Stomach (tissue), 9 donors: ENCODE measurements around the gene CD109. TPM values are rescaled to one million over a fixed set of nuclear protein-coding genes. Genes with fewer than 3 reads are reported as not detected.

Experiments used
- DNase-seq, 2 donors: peaks; one replicate each; pipeline versions ENCODE4 v3.0.0 to v3.0.0-alpha.2; 2013 to 2019
- H3K27ac ChIP-seq, 5 donors: fragments of 200-600 bp in 4 of 5; sonication (generic) in 4 of 5; one replicate each; pipeline ENCODE4 v1.5.1; 2013 to 2019; ENCODE audit warnings: mild to moderate bottlenecking in 1 of 5, moderate library complexity in 1 of 5
- H3K27me3 ChIP-seq, 3 donors: fragments of 200-600 bp; sonication (generic); one replicate each; pipeline ENCODE4 v1.5.1; 2017 to 2019; ENCODE audit warnings: mixed run types in 1 of 3
- H3K36me3 ChIP-seq, 4 donors: fragments of 200-600 bp; sonication (generic); 1 replicate in 3 of 4; 2 replicates in 1 of 4; pipeline ENCODE4 v1.5.1; 2016 to 2019
- H3K4me1 ChIP-seq, 4 donors: fragments of 200-600 bp; sonication (generic); one replicate each; pipeline ENCODE4 v1.5.1; 2016 to 2019
- H3K4me3 ChIP-seq, 4 donors: fragments of 200-600 bp; sonication (generic) in 3 of 4; one replicate each; pipeline ENCODE4 v1.5.1; 2016 to 2019; ENCODE audit warnings: mild to moderate bottlenecking in 1 of 4
- H3K9me3 ChIP-seq, 4 donors: fragments of 200-600 bp; sonication (generic); one replicate each; pipeline ENCODE4 v1.5.1; 2016 to 2019
- EP300 ChIP-seq: sonication (generic); formaldehyde crosslinking; IDR thresholded peaks from one replicate; pipeline ENCODE4 v1.6.1; 2017; ENCODE audit warnings: antibody characterized with exemption
- POLR2A ChIP-seq, 4 donors: fragments of 450-650 bp; IDR thresholded peaks; one replicate each; pipeline ENCODE4 v1.6.1; 2016; ENCODE audit warnings: antibody characterized with exemption in 4 of 4, control low read depth in 2 of 4, mild to moderate bottlenecking in 1 of 4, moderate library complexity in 1 of 4
- POLR2AphosphoS5 ChIP-seq, 3 donors: sonication (generic); formaldehyde crosslinking; IDR thresholded peaks; one replicate each; pipeline ENCODE4 v1.6.1; 2016; ENCODE audit warnings: antibody characterized with exemption in 3 of 3
- WGBS, 5 donors: extraction: QIAGEN DNeasy Blood & Tissue Kit in 3 of 5; methylation state at CpG; one replicate each; pipeline versions ENCODE4 v1.1.5 to v1.1.7; 2013 to 2018; 5-methylcytosine and 5-hydroxymethylcytosine counted together
- intact Hi-C: fragments of 100-400 bp; cut with DNase I; formaldehyde crosslinking; loops from one replicate; pipeline ENCODE4 v1.15.1; 2023; ENCODE audit warnings: low total_unique reads
- polyA plus RNA-seq, 3 donors: library from polyadenylated mRNA; stranded (reverse); fragments of 200-250 nt; gene quantifications; one replicate each; pipeline ENCODE4 v1.2.3, GENCODE V29; 2013
- total RNA-seq, 5 donors: library from RNA; depleted of rRNA; stranded (reverse); fragments of >200 nt; gene quantifications; one replicate each; pipeline versions ENCODE4 v1.1.0 to v1.2.3, GENCODE V29; 2014 to 2016
- TF ChIP-seq, protein P1 (sequence below), 7 experiments: fragments of 450-650 bp in 4 of 7; fragments of 200-600 bp in 3 of 7; sonication (generic) in 3 of 7; IDR thresholded peaks; one replicate each; pipeline ENCODE4 v1.5.1; 2016 to 2019; ENCODE audit warnings: antibody characterized with exemption in 7 of 7, control low read depth in 2 of 7, mild to moderate bottlenecking in 1 of 7
- donor health status: healthy with polysubstance abuse.
- donor health status: Bipolar disorder and iron deficiency.
- donor health status: healthy.

Gene CD109
- total and polyA plus RNA-seq, 8 donors = 0.19 to 19.6 (median 1.2) TPM

DNA sequence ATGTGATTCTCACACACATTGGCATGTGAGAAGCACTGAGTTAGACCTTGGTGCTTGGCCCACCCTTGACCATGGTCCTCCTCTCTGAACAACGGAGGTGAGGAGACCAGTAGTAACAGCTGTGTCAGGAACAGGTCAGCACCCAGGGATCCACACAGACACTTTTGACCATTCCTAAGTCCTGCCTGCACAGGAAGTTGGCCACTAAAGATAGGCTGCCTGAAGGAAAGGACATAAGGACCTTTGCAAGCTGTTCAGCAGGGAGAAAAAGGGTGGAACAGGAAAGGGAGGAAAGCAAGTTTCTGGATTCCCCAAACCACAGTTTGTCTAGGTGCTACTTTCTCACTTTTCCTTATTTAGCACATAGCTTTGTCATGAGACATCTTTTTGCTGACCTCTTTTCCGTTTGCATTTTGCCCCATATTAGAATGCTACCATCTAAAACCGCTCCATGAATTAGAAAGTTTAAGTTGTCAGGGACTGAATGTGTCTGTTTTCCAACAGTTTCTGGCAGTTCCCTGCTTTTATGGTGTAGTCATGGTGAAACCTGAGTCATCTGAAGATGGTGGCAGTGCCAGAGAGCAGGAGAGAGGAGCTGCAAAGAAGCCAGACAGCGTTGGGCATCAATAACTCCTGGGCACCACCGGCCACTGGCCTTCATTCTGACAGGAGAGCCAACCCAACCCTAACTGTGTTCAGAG is 1.1 kb upstream of the CD109 start:
- WGBS, 5 donors = 65 to 78% (median 72%) methylated on average over 5 of the region's 5 CpGs
- H3K27me3 ChIP-seq = peaks cover 0 to 6% (median 6%) of the 10 kb centered on the region in 3 donors
- H3K27ac ChIP-seq = peak overlapping the region in 2 of 5 donors; percentile 4 to 13
- no peaks in the 10 kb centered on the region for H3K36me3 ChIP-seq
- DNase-seq = peak in 1 of 2 donors; percentile 28
- H3K4me1 ChIP-seq = peaks cover 7 to 25% (median 15%) of the 10 kb centered on the region in 4 donors
- H3K9me3 ChIP-seq = no peaks in the 10 kb centered on the region
- H3K4me3 ChIP-seq = peak overlapping the region in 1 of 4 donors; percentile 53
- intact Hi-C loops = no loop called here
- TF ChIP-seq POLR2A (IDR thresholded peaks at IDR 0.05) (no peak), EP300 (no peak), POLR2AphosphoS5 (IDR thresholded peaks at IDR 0.05) (no peak)
- TF ChIP-seq, protein P1, sequence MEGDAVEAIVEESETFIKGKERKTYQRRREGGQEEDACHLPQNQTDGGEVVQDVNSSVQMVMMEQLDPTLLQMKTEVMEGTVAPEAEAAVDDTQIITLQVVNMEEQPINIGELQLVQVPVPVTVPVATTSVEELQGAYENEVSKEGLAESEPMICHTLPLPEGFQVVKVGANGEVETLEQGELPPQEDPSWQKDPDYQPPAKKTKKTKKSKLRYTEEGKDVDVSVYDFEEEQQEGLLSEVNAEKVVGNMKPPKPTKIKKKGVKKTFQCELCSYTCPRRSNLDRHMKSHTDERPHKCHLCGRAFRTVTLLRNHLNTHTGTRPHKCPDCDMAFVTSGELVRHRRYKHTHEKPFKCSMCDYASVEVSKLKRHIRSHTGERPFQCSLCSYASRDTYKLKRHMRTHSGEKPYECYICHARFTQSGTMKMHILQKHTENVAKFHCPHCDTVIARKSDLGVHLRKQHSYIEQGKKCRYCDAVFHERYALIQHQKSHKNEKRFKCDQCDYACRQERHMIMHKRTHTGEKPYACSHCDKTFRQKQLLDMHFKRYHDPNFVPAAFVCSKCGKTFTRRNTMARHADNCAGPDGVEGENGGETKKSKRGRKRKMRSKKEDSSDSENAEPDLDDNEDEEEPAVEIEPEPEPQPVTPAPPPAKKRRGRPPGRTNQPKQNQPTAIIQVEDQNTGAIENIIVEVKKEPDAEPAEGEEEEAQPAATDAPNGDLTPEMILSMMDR (IDR thresholded peaks at IDR 0.05) = no peak

DNA sequence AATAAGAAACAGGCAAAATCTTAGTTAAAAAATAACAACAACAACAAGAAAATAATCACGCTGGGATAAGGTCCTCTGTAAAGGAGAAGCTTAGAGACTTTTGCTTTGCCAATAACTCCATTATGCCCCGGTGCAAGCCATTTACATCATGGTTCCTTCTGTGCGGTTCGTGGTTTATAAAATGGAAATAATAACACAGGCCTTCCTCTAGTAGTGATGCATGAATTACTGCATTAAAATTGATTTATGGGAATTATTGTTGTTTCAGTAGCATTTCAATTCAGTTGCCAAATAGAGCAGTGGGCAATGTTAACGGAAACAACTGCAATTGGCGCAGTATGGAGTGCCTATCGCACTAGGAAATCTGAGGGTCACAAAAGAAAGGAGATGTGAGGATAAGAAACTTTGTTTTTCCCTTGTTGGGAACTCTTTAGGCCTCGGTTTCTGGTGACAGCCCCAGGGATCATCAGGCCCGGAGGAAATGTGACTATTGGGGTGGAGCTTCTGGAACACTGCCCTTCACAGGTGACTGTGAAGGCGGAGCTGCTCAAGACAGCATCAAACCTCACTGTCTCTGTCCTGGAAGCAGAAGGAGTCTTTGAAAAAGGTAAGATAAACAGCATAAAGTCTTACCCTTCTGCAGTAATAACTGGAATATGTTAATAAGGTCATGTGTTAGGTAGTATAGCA is 1.1 kb downstream of the CD109 start:
- WGBS, 5 donors = 71 to 85% (median 79%) methylated on average over 10 of the region's 10 CpGs
- H3K27ac ChIP-seq = no peak overlapping the region
- no peak for DNase-seq
- H3K4me1 ChIP-seq = peaks cover 7 to 25% (median 15%) of the 10 kb centered on the region in 4 donors
- H3K9me3 ChIP-seq = no peaks in the 10 kb centered on the region
- intact Hi-C loops = no loop called here
- H3K27me3 ChIP-seq = peaks cover 0 to 6% (median 6%) of the 10 kb centered on the region in 3 donors
- H3K36me3 ChIP-seq = no peaks in the 10 kb centered on the region
- TF ChIP-seq EP300 = no peak
- TF ChIP-seq POLR2A (IDR thresholded peaks at IDR 0.05) = no peak
- no peak for TF ChIP-seq POLR2AphosphoS5 (IDR thresholded peaks at IDR 0.05)
- TF ChIP-seq, protein P1 (IDR thresholded peaks at IDR 0.05) = no peak
- peak overlapping the region in 2 of 4 donors; percentile 53 to 55 for H3K4me3 ChIP-seq

DNA sequence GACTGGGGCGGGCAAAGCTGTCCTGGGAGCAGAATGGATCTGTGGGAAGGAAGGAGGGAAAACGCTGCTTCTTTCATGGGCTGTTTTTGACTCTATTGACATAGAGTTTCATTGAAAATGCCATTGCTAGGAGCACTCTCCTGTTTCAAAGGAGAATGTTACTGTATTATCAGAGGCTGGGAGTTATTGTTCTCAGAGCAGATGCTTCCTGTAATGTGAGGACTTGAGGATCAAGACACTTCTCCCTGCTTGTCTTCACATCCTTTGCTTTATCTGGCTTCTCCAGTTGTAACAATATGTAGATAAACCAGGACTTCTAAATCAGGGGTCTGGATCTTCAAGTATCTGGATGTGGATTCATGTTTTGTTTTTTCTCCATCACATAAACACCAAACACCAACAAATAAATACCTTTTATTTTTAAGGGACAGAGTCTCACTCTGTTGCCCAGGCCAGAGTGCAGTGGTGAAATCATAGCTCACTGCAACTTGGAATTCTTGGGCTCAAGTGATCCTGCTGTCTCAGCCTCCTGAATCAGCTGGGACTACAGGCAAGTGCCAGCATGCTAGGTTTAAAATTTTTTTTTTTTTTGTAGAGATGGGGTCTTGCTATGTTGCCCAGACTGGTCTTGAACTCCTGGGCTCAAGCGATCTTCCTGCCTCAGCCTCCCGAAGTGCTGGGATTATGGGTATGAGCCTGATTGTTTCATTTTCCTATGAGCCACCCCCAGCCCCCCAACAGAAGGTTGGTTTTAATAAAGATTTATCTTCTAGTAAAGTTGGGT is 3.9 kb downstream of the CD109 start:
- intact Hi-C loops = no loop called here
- Histone ChIP-seq H3K27ac (no peak overlapping the region), H3K27me3 (peaks cover 0 to 6% (median 6%) of the 10 kb centered on the region in 3 donors), H3K4me3 (no peak overlapping the region), H3K36me3 (no peaks in the 10 kb centered on the region), H3K9me3 (no peaks in the 10 kb centered on the region), H3K4me1 (peaks cover 7 to 25% (median 19%) of the 10 kb centered on the region in 4 donors)
- 71 to 84% (median 78%) methylated on average over 4 of the region's 4 CpGs for WGBS, 5 donors
- DNase-seq = peak in 1 of 2 donors; percentile 21
- TF ChIP-seq POLR2AphosphoS5 (IDR thresholded peaks at IDR 0.05) = no peak
- TF ChIP-seq, protein P1 (IDR thresholded peaks at IDR 0.05) = no peak
- no peak for TF ChIP-seq POLR2A (IDR thresholded peaks at IDR 0.05)

DNA sequence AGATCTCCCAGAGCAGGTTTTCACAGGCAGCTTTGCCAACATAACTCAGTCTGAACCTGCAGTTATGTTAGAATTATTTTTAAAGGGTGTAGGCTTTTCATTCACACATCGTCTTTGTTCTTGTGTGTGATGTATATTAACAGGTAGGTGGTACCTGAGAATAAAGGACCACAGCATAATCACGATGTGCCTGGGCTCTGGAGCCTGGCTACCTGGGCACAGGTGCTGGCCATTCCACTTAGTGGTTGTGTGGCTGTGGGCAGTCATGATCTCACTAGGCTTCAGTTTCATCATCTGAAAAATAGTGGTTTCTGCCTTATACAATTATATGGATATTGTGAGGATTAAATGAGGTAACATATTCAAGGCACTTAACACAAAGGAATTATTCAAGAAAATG is 6.4 kb downstream of the CD109 start:
- Histone ChIP-seq H3K4me1 (peaks cover 0 to 8% (median under 1%) of the 10 kb centered on the region in 4 donors), H3K9me3 (no peaks in the 10 kb centered on the region), H3K27ac (no peak overlapping the region), H3K36me3 (no peaks in the 10 kb centered on the region), H3K27me3 (no peaks in the 10 kb centered on the region), H3K4me3 (no peak overlapping the region)
- DNase-seq = no peak
- intact Hi-C loops = no loop called here
- no peak for TF ChIP-seq EP300
- TF ChIP-seq POLR2A (IDR thresholded peaks at IDR 0.05) = no peak
- TF ChIP-seq, protein P1 (IDR thresholded peaks at IDR 0.05) = no peak
- no peak for TF ChIP-seq POLR2AphosphoS5 (IDR thresholded peaks at IDR 0.05)
- WGBS, 5 donors = 74 to 93% (median 82%) methylated on average over 2 of the region's 2 CpGs
